ENCODE results near the gene CNDP2. TPM values are rescaled to one million over a fixed set of nuclear protein-coding genes. Genes with fewer than 3 reads are reported as not detected.

The CNDP2 gene
- total RNA-seq, 1 experiment from 2014 or later: 34.7 TPM

DNA sequence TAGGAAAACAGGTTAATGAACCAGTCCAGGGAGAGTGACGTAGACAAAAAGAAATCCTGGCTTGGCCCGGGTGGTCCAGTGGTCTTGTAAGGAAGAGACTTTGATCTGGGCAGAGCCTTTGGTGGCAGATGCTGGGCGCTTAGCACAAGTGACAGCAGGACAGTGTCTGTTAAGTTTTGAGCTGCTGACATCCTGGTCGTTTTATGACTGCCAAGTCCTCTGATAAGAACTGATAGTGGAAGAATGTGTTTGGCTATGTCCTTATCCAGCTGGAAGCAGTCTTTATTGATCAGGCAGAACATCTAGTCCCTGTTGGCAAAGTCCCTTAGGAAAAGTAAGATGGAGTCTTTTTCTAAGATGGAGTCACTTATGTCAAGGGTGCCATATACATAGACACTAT lies 74.1 kb downstream of the CNDP2 start:
- DNase-seq (ENCODE audit: low read depth): no peak

DNA sequence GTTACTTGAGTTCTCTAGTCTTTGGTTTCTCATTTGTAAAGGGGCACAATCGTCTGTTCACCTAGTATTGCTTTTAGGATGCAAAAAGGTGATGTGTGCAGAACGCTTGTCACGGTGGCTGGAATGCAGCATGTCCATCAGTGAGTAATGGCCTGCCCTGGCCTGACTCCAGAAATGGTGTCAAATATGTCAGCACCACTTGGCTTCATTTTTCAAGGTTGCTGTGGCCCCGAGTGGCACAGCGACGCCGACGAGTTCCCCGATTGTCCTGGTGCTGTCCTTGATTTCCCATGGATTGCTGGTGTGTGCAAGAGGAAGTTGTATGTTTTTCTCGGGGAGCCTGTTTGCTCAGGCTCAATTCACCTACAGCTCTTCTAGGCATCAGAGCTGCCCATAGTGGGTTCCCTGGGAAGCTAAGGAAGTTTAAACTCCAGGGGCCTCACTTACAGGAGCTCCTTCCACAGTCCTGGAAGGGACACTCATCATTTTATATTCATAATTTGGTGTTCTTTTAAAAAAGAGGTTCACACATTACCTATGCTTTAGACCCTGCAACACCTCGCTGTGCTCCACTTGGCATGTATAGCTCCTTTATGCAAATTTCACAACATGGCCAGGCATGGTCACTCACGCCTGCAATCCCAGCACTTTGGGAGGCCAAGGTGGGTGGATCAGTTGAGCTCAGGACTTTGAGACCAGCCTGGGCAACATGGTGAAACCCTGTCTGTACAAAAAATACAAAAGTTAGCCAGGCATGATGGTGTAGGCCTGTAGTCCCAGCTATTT lies 75.9 kb downstream of the CNDP2 start:
- no peak for DNase-seq (ENCODE audit: low read depth)

DNA sequence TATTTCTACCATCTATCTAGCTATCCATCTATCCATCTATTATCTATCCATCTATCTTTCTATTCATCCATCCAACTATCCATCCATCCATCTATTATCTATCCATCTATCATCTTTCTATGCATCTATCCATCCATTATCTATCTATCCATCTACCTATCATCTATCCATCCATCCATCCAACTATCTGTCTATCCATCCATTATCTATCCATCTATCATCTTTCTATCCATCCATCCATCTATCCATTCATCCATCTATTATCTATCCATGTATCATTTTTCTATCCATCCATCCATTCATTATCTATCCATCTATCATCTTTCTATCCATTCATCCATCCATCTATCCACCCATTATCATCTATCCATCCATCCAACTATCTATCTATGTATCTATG lies 76.9 kb downstream of the CNDP2 start:
- DNase-seq (ENCODE audit: low read depth): no peak

Other genes with a start within 250 kb of the CNDP2 start
- 128 and 131 TPM in 2 replicates for gene CYB5A, start 204.4 kb upstream of the CNDP2 start, total RNA-seq (2014; rRNA removed; shearing (Covaris generic))
- not detected in 2 replicates for gene C18orf63, start 180.5 kb upstream of the CNDP2 start, total RNA-seq (2014; rRNA removed; shearing (Covaris generic))
- gene DIPK1C, start 39.1 kb upstream of the CNDP2 start, total RNA-seq (2014; rRNA removed; shearing (Covaris generic)): not detected in 2 replicates
- gene CNDP1, start 38.1 kb downstream of the CNDP2 start, total RNA-seq (2014; rRNA removed; shearing (Covaris generic)): not detected in 2 replicates
- 4.8 and 5.3 TPM in 2 replicates for gene ZNF407, start 101.5 kb downstream of the CNDP2 start, total RNA-seq (2014; rRNA removed; shearing (Covaris generic))